RWPE1 (cell line): Measurements from ENCODE around the gene CRACR2A.

Source experiments
- CTCF ChIA-PET: fragments of 350-600 bp; sonication (Branson Sonifier 250); formaldehyde crosslinking; extraction: SDS; loops from one replicate; lab custom pipeline; 2021; lab: Yijun Ruan, JAX
- POLR2A ChIA-PET: fragments of 400-600 bp; formaldehyde crosslinking; extraction: SDS; loops from one replicate; lab custom pipeline; 2020; ENCODE audit warnings: antibody characterized with exemption; ENCODE audit not compliant: low non-redundant PET; lab: Yijun Ruan, JAX
- DNase-seq: peaks from one replicate; pipeline ENCODE4 v3.0.0; 2012; ENCODE audit warnings: low spot score
- H3K27ac ChIP-seq: fragments of 450-650 bp; 2 replicates; pipeline ENCODE4 v1.5.1; 2017
- CTCF ChIP-seq: fragments of 450-650 bp; conservative IDR thresholded peaks from 2 replicates; pipeline ENCODE4 v1.5.1; 2017; ENCODE audit warnings: low read depth, mild to moderate bottlenecking

The CRACR2A gene

DNA sequence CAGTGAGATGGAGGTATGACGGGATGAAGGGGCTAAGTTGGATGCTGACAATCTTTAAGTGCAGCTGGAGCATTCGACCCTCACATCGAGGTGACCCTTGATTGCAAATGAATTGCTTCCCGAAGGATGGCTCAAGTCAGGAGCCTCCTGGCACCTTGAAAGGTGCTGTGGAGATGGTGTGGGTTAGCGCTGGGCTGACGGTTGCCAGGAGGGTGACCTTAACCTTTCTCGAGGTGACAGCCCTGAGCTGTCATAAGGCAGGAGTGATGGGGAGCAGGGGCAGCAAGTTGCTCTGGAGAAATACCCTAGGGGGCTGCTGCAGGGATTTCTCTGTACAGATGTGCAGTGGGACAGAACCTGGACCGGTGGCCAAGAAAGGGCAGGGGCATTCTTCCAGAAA is 122.8 kb downstream of the CRACR2A start:
- CTCF ChIA-PET: no interaction called here
- POLR2A ChIA-PET: no interaction called here
- DNase-seq: no peak
- TF ChIP-seq CTCF: no peak
- H3K27ac ChIP-seq: no peak overlapping the region

- ChIA-PET POLR2A (no interaction called here), CTCF (no interaction called here)
- H3K27ac ChIP-seq: no peak overlapping the region
- DNase-seq: no peak
- TF ChIP-seq CTCF: no peak
These were observed 123.7 kb downstream of the CRACR2A start for GRCh38 chr12:3629057-3629830.

GRCh38 chr12:3628629-3629028 is 124.3 kb downstream of the CRACR2A start:
- no peak for TF ChIP-seq CTCF
- POLR2A ChIA-PET: no interaction called here
- CTCF ChIA-PET: no interaction called here
- H3K27ac ChIP-seq: no peak overlapping the region
- DNase-seq: no peak

DNA sequence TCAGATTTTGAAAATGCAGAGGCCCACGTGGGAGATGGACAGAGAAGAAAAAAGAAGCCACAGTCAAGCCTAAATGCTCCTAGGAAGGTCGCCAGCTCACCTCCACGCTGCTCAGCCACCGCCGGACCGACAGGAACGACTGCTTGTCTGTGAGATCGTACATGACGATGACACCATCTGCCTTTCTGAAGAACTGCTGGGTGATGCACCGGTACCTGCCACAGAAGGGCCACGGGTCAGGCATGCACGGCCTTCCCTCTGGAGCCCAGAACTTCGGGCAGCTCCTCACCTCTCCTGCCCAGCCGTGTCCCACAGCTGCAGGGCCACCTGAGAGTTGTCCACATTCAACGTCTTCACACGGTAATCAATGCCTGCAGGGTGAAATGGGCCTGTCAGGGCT is 125.6 kb downstream of the CRACR2A start:
- TF ChIP-seq CTCF: no peak
- no peak for DNase-seq
- POLR2A ChIA-PET: no interaction called here
- no peak overlapping the region for H3K27ac ChIP-seq
- CTCF ChIA-PET: no interaction called here

DNA sequence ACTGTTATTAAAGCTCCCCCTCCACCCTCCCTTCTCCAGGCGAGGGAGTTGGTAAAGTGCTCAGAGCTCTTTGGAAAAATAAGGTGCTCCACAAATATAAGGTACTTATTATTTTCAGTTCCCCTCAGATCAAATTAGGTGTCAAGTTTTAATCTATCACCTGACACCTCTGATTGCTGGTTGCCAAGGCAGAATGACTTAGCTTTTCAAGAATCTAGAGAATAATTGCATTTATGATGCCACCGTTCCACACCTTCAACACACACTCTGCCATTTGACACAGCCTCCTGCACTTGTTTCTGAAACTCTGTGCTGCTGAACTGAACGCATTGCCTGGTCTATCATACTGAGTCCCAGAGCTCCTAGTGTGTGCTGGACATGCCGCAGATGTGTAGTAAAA is 128.6 kb downstream of the CRACR2A start:
- DNase-seq: no peak
- CTCF ChIA-PET: no interaction called here
- POLR2A ChIA-PET: no interaction called here
- TF ChIP-seq CTCF: no peak
- H3K27ac ChIP-seq: no peak overlapping the region

- ChIA-PET CTCF (no interaction called here), POLR2A (no interaction called here)
- no peak overlapping the region for H3K27ac ChIP-seq
- DNase-seq: no peak
- TF ChIP-seq CTCF: no peak
These were observed 129.9 kb downstream of the CRACR2A start for GRCh38 chr12:3622822-3623690.
